ENCODE data around the gene KANK2. TPM values are rescaled to one million over a fixed set of nuclear protein-coding genes. Genes with fewer than 3 reads are reported as not detected.

KANK2 gene
- polyA plus RNA-seq, 1 of the 3 experiments (the other 2 are of a cell fraction) = 92.4 TPM

GRCh38 chr19:11137542-11138384 lies 59.6 kb downstream of the KANK2 start (continued):
- no peak for TF ChIP-seq ZBTB33 (IDR thresholded peaks at IDR 0.05; ENCODE audit: borderline replicate concordance, low read depth)

- Histone ChIP-seq H3K27ac (ENCODE audit: low read depth in 2 of 2, low read length in 1 of 2) (no peak overlapping the region), H3K9ac (no peak overlapping the region)
- no peak for TF ChIP-seq GATA2 (CRISPR knock-in tag; IDR thresholded peaks at IDR 0.05)
- no peak for TF ChIP-seq USF1 (IDR thresholded peaks at IDR 0.05; ENCODE audit: borderline replicate concordance, low read depth)
- no peak for TF ChIP-seq TEAD4 (IDR thresholded peaks at IDR 0.05; ENCODE audit: borderline replicate concordance, insufficient read depth)
- TF ChIP-seq EP300 (IDR thresholded peaks at IDR 0.05; ENCODE audit: borderline replicate concordance in 1 of 2, low read depth in 1 of 2, low read length in 1 of 2) = no peak
- TF ChIP-seq FOSL2 (IDR thresholded peaks at IDR 0.05; ENCODE audit: borderline replicate concordance, low read depth) = no peak
- TF ChIP-seq FOXJ3 (CRISPR knock-in tag; IDR thresholded peaks at IDR 0.05) = no peak
- no peak for TF ChIP-seq CTCF (IDR thresholded peaks at IDR 0.05)
- TF ChIP-seq SIN3A (IDR thresholded peaks at IDR 0.05; ENCODE audit: borderline replicate concordance, low read depth, low read length) = no peak
- TF ChIP-seq USF2 (IDR thresholded peaks at IDR 0.05; ENCODE audit: borderline replicate concordance, low read depth, low read length) = no peak
- no peak for TF ChIP-seq MXI1 (IDR thresholded peaks at IDR 0.05; ENCODE audit: low read depth, low read length)
- no peak for TF ChIP-seq JUND (IDR thresholded peaks at IDR 0.05)
- no peak for TF ChIP-seq NFIC (IDR thresholded peaks at IDR 0.05; ENCODE audit: borderline replicate concordance)
- no peak for TF ChIP-seq CHD2 (IDR thresholded peaks at IDR 0.05; ENCODE audit: low read length, partially characterized antibody)
- TF ChIP-seq TAF1 (IDR thresholded peaks at IDR 0.05; ENCODE audit: borderline replicate concordance, low read depth, low read length) = no peak
- TF ChIP-seq IRF3 (IDR thresholded peaks at IDR 0.05; ENCODE audit: low read depth, low read length) = no peak
- no peak for TF ChIP-seq PBX3 (IDR thresholded peaks at IDR 0.05)
- TF ChIP-seq RAD21 (IDR thresholded peaks at IDR 0.05; ENCODE audit: low read length) = no peak
Observed at GRCh38 chr19:11136400-11137101, 60.8 kb downstream of the KANK2 start.

More at GRCh38 chr19:11136400-11137101, 60.8 kb downstream of the KANK2 start:
- H3K9me2 ChIP-seq = no peaks in the 10 kb centered on the region
- peaks cover 2 to 7% of the 10 kb centered on the region in 2 experiments for H3K36me3 ChIP-seq (replicated peaks in 1 of 2; ENCODE audit: control insufficient read depth in 1 of 2, insufficient read depth in 2 of 2, low read length in 1 of 2)
- no peaks in the 10 kb centered on the region for H3K27me3 ChIP-seq (ENCODE audit: insufficient read depth)
- no peaks in the 10 kb centered on the region for H3K79me2 ChIP-seq (ENCODE audit: insufficient read depth)
- H3K4me2 ChIP-seq = peak overlapping the region; percentile 82; the same call in 1 of the 2 replicates
- 85% methylated on average over 11 of the region's 14 CpGs for WGBS (ENCODE audit: low lambda C conversion rate)
- H3K4me3 ChIP-seq (ENCODE audit: low read depth in 2 of 2, low read length in 1 of 2) = no peak overlapping the region
- peaks cover 28% of the 10 kb centered on the region for H3F3A ChIP-seq (replicated peaks; ENCODE audit: insufficient read depth)
- ChIA-PET POLR2A (no interaction called here), CTCF (interaction anchor here (0.6 to 6.6 kb wide), 9 partner anchors 10 to 1835 kb away, joined by 3 to 64 read pairs (median 5); partner anchors contain the start of genes KANK2 and SPC24)
- no peak overlapping the region for H2AFZ ChIP-seq (ENCODE audit: low read depth)
- H3K9me3 ChIP-seq = no peaks in the 10 kb centered on the region
- H4K20me1 ChIP-seq (ENCODE audit: insufficient read depth) = no peaks in the 10 kb centered on the region
- peaks cover 11 to 17% of the 10 kb centered on the region in 2 experiments; a peak in 3 of 4 replicates for H3K4me1 ChIP-seq (ENCODE audit: control insufficient read depth in 1 of 2, insufficient read depth in 2 of 2, low read depth in 1 of 2, low read length in 1 of 2)
- DNase-seq = no peak

All from SK-N-SH (cell line).